HepG2 (cell line): ENCODE data around the gene S100A16.

ENCODE experiments used
- ARHGAP35 ChIP-seq: sonication (generic); formaldehyde crosslinking; IDR thresholded peaks from 2 replicates; pipeline ENCODE4 v1.9.0; 2022; ENCODE audit warnings: mild to moderate bottlenecking, inconsistent platforms, moderate library complexity, missing genetic modification reagents, borderline replicate concordance
- CHD2 ChIP-seq: IDR thresholded peaks from 2 replicates; pipeline ENCODE4 v1.6.1; 2011; ENCODE audit warnings: low read depth, low read length, improper control_type of control experiment
- CREB1 ChIP-seq, 2 experiments: fragments of 450-650 bp in 1 of 2; IDR thresholded peaks; 2 replicates each; pipeline ENCODE4 v1.6.1; 2016 to 2017; ENCODE audit warnings: control low read depth in 1 of 2, mild to moderate bottlenecking in 1 of 2, missing compliant biosample characterization in 1 of 2, missing genetic modification characterization in 1 of 2
- FOXJ3 ChIP-seq: sonication (generic); formaldehyde crosslinking; IDR thresholded peaks from 2 replicates; pipeline ENCODE4 v1.4.0; 2020; ENCODE audit warnings: missing genetic modification reagents, mild to moderate bottlenecking, borderline replicate concordance
- PAX8 ChIP-seq: sonication (generic); formaldehyde crosslinking; IDR thresholded peaks from 2 replicates; pipeline ENCODE4 v1.8.0; 2022; ENCODE audit warnings: mild to moderate bottlenecking, missing genetic modification reagents, borderline replicate concordance
- RBM22 ChIP-seq: fragments of 200-400 bp; formaldehyde crosslinking; optimal IDR thresholded peaks from 2 replicates; pipeline ENCODE3; 2017; ENCODE audit warnings: mild to moderate bottlenecking, low read length, moderate library complexity
- SP2 ChIP-seq: sonication (generic); formaldehyde crosslinking; IDR thresholded peaks from 2 replicates; pipeline ENCODE4 v1.5.1; 2020; ENCODE audit warnings: mild to moderate bottlenecking, missing genetic modification reagents
- ZFP37 ChIP-seq: sonication (generic); formaldehyde crosslinking; IDR thresholded peaks from 2 replicates; pipeline ENCODE4 v1.4.0; 2020; ENCODE audit warnings: missing genetic modification reagents, borderline replicate concordance
- ZNF652 ChIP-seq: IDR thresholded peaks from 2 replicates; pipeline ENCODE4 v1.6.1; 2016; ENCODE audit warnings: low read depth, borderline replicate concordance
- TF ChIP-seq, protein P1 (sequence below): fragments of 450-650 bp; IDR thresholded peaks from 2 replicates; pipeline ENCODE4 v1.6.1; 2017; ENCODE audit warnings: mild to moderate bottlenecking

GRCh38 chr1:153560241-153560640 is 52.7 kb downstream of the S100A16 start:
- TF ChIP-seq ZFP37 (CRISPR knock-in tag) (no peak), PAX8 (CRISPR knock-in tag) (no peak), CHD2 (no peak), SP2 (CRISPR knock-in tag) (no peak), ARHGAP35 (CRISPR knock-in tag) (no peak), FOXJ3 (no peak), ZNF652 (CRISPR knock-in tag) (no peak), CREB1 (IDR thresholded peaks at IDR 0.05) (no peak), CREB1 (CRISPR knock-in tag; IDR thresholded peaks at IDR 0.05) (no peak), RBM22 (no peak)
- TF ChIP-seq, protein P1, sequence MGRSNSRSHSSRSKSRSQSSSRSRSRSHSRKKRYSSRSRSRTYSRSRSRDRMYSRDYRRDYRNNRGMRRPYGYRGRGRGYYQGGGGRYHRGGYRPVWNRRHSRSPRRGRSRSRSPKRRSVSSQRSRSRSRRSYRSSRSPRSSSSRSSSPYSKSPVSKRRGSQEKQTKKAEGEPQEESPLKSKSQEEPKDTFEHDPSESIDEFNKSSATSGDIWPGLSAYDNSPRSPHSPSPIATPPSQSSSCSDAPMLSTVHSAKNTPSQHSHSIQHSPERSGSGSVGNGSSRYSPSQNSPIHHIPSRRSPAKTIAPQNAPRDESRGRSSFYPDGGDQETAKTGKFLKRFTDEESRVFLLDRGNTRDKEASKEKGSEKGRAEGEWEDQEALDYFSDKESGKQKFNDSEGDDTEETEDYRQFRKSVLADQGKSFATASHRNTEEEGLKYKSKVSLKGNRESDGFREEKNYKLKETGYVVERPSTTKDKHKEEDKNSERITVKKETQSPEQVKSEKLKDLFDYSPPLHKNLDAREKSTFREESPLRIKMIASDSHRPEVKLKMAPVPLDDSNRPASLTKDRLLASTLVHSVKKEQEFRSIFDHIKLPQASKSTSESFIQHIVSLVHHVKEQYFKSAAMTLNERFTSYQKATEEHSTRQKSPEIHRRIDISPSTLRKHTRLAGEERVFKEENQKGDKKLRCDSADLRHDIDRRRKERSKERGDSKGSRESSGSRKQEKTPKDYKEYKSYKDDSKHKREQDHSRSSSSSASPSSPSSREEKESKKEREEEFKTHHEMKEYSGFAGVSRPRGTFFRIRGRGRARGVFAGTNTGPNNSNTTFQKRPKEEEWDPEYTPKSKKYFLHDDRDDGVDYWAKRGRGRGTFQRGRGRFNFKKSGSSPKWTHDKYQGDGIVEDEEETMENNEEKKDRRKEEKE, result no peak
